H1 (cell line): Measurements from ENCODE around the gene ZNF530. TPM values are rescaled to one million over a fixed set of nuclear protein-coding genes. Genes with fewer than 3 reads are reported as not detected.

Experiments
- JUN ChIP-seq: IDR thresholded peaks from 2 replicates; pipeline ENCODE4 v1.6.1; 2011; ENCODE audit warnings: low read depth, mild to moderate bottlenecking, improper control_type of control experiment, low read length
- SUZ12 ChIP-seq: fragments of 200-600 bp; sonication (generic); IDR thresholded peaks from 2 replicates; pipeline ENCODE4 v1.6.1; 2012; ENCODE audit warnings: mild to moderate bottlenecking, inconsistent platforms, low read length, moderate library complexity, mixed read lengths
- polyA plus RNA-seq, 7 experiments: library from polyadenylated mRNA; depleted of rRNA in 3 of 7; stranded (reverse) in 5 of 7; unstranded in 2 of 7; fragments of >200 nt in 5 of 7; fragments of 200-250 nt in 2 of 7; gene quantifications; 1 replicate in 5 of 7; 2 replicates in 1 of 7; 4 replicates in 1 of 7; pipeline versions ENCODE4 v1.2.1 to v1.2.3, GENCODE V29; 2011 to 2013; ENCODE audit warnings: missing spikeins in 2 of 7, mixed read lengths in 2 of 7
- total RNA-seq: library from RNA; stranded (reverse); fragmentation: NEBNext Ultra II Directional; extraction: Animal tissue kit (Norgen Biotek cat#: 25700); gene quantifications from 2 replicates; pipeline ENCODE4 v1.2.1, GENCODE V29; 2021

ZNF530 gene
- total and polyA plus RNA-seq, 2 of the 8 experiments (the other 6 are each of a cell fraction or from before 2014, with no cell fraction given) = 4.2 to 9.3 TPM

- TF ChIP-seq SUZ12 = no peak
- no peak for TF ChIP-seq JUN
Measured at GRCh38 chr19:57633832-57634131, 34.1 kb downstream of the ZNF530 start (continued).
